GM20000 (cell line): ENCODE measurements around the gene UBAC2.

Experiments
- DNase-seq: peaks from one replicate; pipeline ENCODE4 v3.0.0; 2012; ENCODE audit warnings: low spot score
- CTCF ChIP-seq: IDR thresholded peaks from 2 replicates; pipeline ENCODE4 v1.5.1; 2012; ENCODE audit warnings: mild to moderate bottlenecking, control low read depth; ENCODE audit errors: extremely low read depth, missing control alignments

The UBAC2 gene

DNA sequence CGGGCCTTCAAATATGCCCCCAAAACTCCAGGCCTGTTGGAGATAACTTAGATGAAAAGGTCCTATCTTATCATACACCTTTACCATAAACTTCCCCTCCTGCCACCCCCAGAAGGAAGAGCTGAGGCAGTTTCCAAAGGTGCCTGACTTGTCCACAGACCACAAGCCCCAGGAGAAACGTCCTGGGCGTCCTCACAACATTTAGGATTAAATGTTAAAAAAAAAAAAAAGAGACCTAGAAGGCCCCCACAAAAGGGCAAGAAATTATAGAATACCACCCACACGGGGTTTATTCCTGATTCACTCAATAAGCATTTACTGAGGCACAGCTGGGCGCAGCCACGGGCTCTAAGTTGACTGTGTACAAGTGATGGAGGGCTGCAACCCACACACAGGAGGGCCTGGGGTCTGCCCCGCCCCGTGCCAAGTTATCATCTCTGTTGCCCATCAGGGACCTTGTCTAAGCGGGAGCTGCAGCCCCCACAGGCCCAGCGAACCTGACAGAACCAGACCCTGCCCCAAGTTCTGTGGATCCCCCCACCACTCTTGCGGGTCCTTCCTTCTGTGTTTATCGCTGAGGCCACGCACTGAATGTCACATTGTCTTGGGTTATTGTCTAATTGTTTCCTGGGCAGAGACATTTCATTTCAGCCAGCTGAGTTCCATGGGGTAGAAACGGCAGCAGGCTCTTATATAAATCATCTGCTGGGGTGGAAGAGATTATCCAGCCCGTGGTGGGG is 217.6 kb downstream of the UBAC2 start:
- DNase-seq: no peak
- TF ChIP-seq CTCF: no peak

- no peak for DNase-seq
- TF ChIP-seq CTCF: no peak
Measured at GRCh38 chr13:99418843-99419140, 218.1 kb downstream of the UBAC2 start.

- TF ChIP-seq CTCF: no peak
- DNase-seq: no peak
Measured at GRCh38 chr13:99419591-99420243, 219.1 kb downstream of the UBAC2 start.

DNA sequence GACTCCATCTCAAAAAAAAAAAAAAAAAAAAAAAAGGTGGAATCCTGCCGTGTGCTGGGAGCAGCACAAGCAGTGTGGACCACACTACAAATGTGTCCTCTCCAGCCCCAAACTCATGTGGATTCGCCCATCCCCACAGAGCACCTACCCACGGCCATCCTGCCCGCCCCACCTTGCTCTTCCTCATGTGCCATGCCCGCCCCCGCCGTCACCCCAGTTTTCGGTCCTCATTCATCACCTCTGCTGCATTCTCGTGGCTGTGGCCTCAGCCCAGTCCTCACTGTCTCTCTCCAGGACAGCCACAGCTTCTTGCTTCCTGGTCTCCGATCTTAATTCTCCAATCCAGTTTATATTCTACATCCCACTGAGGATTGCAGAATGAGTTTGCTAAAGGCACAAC is 220.6 kb downstream of the UBAC2 start:
- DNase-seq: no peak
- no peak for TF ChIP-seq CTCF

DNA sequence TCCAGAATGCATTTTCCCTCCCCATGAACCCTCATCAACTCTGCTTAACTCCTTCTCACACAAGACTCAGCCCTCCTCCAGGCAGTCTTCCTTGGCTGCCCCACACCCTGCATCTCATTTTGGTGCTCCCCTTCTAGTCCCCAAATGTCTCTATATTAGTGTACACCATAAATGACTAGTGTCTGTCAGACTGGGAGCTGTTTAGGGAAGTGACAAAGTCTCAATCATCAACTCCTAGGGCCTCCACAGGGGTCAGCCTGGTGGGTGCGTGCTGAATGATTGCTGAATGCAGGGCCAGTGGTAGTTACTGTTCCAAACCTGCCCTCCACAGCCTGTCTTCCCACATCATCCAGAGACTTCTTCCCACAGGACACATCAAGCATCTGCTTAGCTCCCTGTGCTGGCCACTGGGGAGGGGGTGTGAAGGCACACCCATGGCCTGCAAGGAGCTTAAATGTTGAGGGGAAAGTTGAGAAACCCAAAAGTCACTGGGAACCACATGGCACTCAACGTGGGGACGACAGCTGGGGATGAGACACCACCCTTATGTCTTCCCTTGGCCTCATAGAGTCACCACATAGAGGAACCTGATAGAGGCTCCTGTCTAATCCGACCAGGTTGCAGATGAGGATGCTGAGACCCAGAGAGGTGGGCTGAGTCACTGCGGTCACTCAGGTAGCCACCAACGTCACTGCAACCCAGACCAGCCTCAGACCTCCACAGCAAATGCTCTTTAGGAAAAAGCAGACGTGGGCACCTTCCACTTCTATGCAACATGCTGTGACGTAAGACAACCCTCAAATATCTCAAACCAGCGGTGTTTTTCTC is 221.3 kb downstream of the UBAC2 start:
- no peak for TF ChIP-seq CTCF
- DNase-seq: no peak

GRCh38 chr13:99422586-99423220 is 222.0 kb downstream of the UBAC2 start:
- DNase-seq: no peak
- no peak for TF ChIP-seq CTCF
